ENCODE measurements around the gene ZFP90.
"Not testable (repeated sequence)": the region's sequence is repeated elsewhere in the genome, so short reads cannot be mapped to it uniquely, and the experiment has no call there.

The ZFP90 gene

DNA sequence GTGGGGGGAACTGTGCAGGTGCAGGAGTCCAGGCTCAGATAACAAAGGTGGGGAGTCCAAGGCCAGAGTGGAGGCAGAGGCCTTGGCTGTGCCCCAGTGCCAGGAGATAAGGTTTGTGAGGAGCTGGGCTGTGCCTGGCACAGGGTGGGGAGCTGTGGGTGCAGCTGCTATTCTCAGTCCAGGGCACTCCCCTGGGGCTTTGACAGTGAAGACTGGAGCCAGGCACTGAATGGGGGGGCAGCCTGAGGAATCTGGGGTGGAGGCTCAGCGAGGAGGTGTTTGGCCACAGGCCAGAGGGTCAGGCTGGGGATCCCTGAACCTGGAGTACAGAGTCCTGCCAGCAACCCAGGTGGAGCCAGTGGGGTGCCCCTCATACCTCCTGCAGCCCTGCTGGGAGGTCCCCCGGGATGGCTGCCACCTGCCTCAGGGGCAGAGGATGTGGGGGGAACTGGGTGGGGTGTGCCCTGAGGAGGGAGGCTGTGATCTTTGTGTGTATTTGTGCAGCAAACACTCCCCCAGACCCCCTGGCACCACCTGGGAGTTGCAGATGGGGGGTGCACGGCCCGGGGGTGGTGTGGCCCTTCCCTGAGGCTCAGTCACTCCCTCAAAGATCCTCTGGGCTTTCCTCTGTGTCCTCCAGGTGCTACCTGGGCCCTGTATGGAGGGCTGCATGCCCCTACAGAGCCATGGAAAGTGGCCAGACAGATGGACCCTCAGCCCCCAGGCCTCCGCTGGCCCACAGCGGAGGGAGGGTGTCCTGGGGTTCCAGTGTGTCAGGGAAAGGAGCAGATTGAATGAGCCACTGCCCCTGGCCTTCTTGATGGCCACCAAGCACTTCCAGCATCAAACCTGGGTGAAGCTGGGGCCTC lies 46.3 kb upstream of the ZFP90 start:
- no peak for DNase-seq (ENCODE audit: extremely low spot score)
- CTCF ChIA-PET, result no interaction called here
- POLR2A ChIA-PET, result no interaction called here
- TF ChIP-seq ARNT (IDR thresholded peaks at IDR 0.05), result no peak
- TF ChIP-seq, protein P1, sequence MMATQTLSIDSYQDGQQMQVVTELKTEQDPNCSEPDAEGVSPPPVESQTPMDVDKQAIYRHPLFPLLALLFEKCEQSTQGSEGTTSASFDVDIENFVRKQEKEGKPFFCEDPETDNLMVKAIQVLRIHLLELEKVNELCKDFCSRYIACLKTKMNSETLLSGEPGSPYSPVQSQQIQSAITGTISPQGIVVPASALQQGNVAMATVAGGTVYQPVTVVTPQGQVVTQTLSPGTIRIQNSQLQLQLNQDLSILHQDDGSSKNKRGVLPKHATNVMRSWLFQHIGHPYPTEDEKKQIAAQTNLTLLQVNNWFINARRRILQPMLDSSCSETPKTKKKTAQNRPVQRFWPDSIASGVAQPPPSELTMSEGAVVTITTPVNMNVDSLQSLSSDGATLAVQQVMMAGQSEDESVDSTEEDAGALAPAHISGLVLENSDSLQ (IDR thresholded peaks at IDR 0.05), result no peak
- no peak for TF ChIP-seq ELF4 (IDR thresholded peaks at IDR 0.05)
- no peak for TF ChIP-seq FOXM1 (IDR thresholded peaks at IDR 0.05; ENCODE audit: borderline replicate concordance)
- no peak for TF ChIP-seq TARDBP (IDR thresholded peaks at IDR 0.05)
- TF ChIP-seq LEF1 (IDR thresholded peaks at IDR 0.05; ENCODE audit: borderline replicate concordance), result no peak

DNA sequence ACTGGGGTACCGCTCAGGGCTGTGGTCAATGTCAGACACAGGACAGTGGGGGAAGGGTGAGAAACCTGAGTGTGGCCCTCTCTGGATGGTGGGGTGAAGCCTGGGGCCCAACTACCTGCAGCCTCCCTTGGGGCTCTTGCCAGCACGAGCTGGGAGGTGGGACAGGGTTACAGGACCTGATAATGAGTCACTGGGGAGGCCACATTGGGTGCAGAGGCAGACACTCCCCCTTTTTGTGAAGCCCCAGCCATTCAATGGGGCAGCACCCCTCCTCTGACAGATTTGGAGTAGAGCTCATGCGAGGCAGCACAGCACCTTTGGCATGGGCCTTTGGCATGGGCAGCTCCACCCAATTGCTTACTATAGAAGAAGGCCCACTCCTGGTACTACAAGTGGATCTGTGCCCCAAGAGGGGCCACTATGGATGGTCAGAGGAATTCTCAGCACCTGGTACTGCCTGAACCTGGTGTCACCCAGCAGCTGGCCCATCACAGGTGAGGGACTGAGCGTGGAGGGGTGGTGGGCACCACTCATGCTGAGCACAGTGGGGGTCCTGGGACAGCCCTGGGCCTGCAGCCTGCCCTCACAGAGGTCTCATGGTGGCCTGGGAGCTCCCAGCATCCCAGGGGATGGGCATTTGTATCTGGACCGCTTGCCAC lies 45.5 kb upstream of the ZFP90 start:
- no peak for TF ChIP-seq HDGF (IDR thresholded peaks at IDR 0.05; ENCODE audit: borderline replicate concordance)
- no peak for TF ChIP-seq SUZ12 (IDR thresholded peaks at IDR 0.05)
- TF ChIP-seq CTBP1 (IDR thresholded peaks at IDR 0.05; ENCODE audit: borderline replicate concordance), result no peak
- no peak for TF ChIP-seq FOXA1 (IDR thresholded peaks at IDR 0.05)
- TF ChIP-seq FOXK2 (IDR thresholded peaks at IDR 0.05), result no peak
- TF ChIP-seq TARDBP (IDR thresholded peaks at IDR 0.05), result no peak
- TF ChIP-seq, protein P1 (IDR thresholded peaks at IDR 0.05), result no peak
- TF ChIP-seq ELF4 (IDR thresholded peaks at IDR 0.05), result no peak
- DNase-seq (ENCODE audit: extremely low spot score), result no peak
- ChIA-PET POLR2A (no interaction called here), CTCF (no interaction called here)

DNA sequence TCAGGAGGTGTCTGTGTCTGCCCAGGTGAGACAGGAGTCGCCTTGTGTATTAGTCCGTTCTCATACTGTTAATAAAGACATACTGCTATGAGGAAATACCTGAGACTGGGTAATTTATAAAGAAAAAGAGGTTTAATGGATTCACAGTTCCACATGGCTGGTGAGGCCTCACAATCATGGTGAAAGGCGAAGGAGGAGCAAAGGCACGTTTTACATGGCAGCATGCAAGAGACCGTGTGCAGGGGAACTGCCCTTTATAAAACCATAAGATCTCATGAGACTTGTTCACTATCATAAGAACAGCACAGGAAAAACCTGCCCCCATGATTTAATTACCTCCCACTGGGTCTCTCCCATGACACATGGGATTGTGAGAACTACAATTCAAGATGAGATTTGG lies 44.8 kb upstream of the ZFP90 start:
- DNase-seq (ENCODE audit: extremely low spot score); POLR2A ChIA-PET: not testable (repeated sequence)
- CTCF ChIA-PET, result interaction anchor here (0.6 kb wide), 1 partner anchor 98 kb away, joined by 3 read pairs; no protein-coding TSS in a partner anchor

DNA sequence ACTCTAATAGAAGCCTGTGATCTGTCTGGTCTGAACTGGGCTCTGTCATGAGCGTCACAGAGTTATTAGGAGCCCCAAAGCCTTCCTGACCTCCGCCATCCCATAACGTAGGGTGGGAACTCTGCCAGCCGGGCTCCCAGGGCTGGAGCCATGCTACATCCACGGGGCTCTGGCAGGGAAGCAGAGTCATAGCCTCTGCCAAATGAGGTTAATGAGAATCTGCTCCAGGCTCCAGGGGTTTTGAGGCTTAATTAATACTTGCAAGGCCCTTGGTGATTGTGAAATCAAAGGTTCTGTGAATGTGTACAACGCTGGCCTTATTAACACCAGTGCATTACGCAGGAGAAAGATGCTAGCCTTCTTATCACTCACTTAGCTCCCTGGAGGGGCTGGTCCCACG lies 42.4 kb upstream of the ZFP90 start:
- no peak for DNase-seq (ENCODE audit: extremely low spot score)
- no peak for TF ChIP-seq ZNF384 (IDR thresholded peaks at IDR 0.05)
- TF ChIP-seq LEF1 (IDR thresholded peaks at IDR 0.05; ENCODE audit: borderline replicate concordance), result no peak
- TF ChIP-seq CTBP1 (IDR thresholded peaks at IDR 0.05; ENCODE audit: borderline replicate concordance), result no peak
- TF ChIP-seq SUZ12 (IDR thresholded peaks at IDR 0.05), result no peak
- no peak for TF ChIP-seq ELF4 (IDR thresholded peaks at IDR 0.05)
- TF ChIP-seq FOXK2 (IDR thresholded peaks at IDR 0.05), result no peak
- ChIA-PET CTCF (no interaction called here), POLR2A (no interaction called here)

DNA sequence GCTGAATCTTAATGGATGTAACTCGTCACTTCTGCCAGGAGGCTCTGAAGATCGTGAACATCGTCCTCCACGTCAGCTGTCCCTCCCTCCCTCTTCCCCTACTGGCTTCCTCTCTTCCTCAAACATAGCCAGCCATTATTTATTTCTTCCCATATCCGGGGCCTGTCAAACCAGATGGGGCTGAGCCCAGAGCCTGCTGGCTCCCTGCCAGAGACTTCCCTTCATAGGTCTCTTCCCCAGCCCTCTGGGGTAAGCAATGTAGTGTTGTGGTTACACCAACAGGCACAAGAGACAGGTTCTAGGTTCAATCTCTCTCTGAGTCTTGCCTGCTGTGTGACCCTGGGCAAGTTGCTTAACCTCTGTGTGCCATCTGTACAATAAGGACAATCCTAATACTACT lies 40.1 kb upstream of the ZFP90 start:
- CTCF ChIA-PET, result no interaction called here
- DNase-seq (ENCODE audit: extremely low spot score), result no peak
- POLR2A ChIA-PET, result no interaction called here
- TF ChIP-seq NFRKB (IDR thresholded peaks at IDR 0.05), result no peak
- no peak for TF ChIP-seq TARDBP (IDR thresholded peaks at IDR 0.05)
- no peak for TF ChIP-seq SP1 (IDR thresholded peaks at IDR 0.05)
- no peak for TF ChIP-seq ELF4 (IDR thresholded peaks at IDR 0.05)
- no peak for TF ChIP-seq CTBP1 (IDR thresholded peaks at IDR 0.05; ENCODE audit: borderline replicate concordance)
- no peak for TF ChIP-seq ZNF384 (IDR thresholded peaks at IDR 0.05)
- no peak for TF ChIP-seq BHLHE40 (IDR thresholded peaks at IDR 0.05; ENCODE audit: borderline replicate concordance)
- TF ChIP-seq SUZ12 (IDR thresholded peaks at IDR 0.05), result no peak
- no peak for TF ChIP-seq FOXA1 (IDR thresholded peaks at IDR 0.05)
- TF ChIP-seq L3MBTL2 (conservative IDR thresholded peaks at IDR 0.05), result no peak

DNA sequence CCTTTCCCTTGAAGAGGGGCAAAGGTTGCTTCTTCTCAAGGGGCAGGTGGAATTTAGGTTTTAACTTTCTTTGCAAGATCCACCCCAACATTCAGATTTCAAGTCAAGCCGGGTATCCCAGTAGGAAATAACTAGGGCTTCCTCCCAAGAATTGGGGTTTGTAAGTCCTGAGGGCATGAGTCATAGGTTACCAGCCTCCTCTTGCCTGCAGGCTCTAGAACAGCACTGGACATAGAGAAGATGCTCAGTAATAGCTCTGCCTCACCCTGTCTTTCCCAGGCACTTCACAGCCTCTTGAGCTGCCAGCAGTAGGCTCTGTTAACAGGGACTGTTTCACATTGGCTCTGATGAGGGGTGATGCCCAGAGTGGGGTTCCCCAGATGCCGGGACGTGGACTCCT lies 35.8 kb upstream of the ZFP90 start:
- ChIA-PET CTCF (no interaction called here), POLR2A (no interaction called here)
- DNase-seq (ENCODE audit: extremely low spot score), result no peak
- TF ChIP-seq L3MBTL2 (conservative IDR thresholded peaks at IDR 0.05), result no peak
- no peak for TF ChIP-seq FOXM1 (IDR thresholded peaks at IDR 0.05; ENCODE audit: borderline replicate concordance)
- TF ChIP-seq HDGF (IDR thresholded peaks at IDR 0.05; ENCODE audit: borderline replicate concordance), result no peak
- TF ChIP-seq BHLHE40 (IDR thresholded peaks at IDR 0.05; ENCODE audit: borderline replicate concordance), result no peak
- no peak for TF ChIP-seq CTBP1 (IDR thresholded peaks at IDR 0.05; ENCODE audit: borderline replicate concordance)
- no peak for TF ChIP-seq ZNF384 (IDR thresholded peaks at IDR 0.05)
- TF ChIP-seq SP1 (IDR thresholded peaks at IDR 0.05), result no peak
- no peak for TF ChIP-seq SUZ12 (IDR thresholded peaks at IDR 0.05)
- TF ChIP-seq FOXK2 (IDR thresholded peaks at IDR 0.05), result no peak
- no peak for TF ChIP-seq ARNT (IDR thresholded peaks at IDR 0.05)
- TF ChIP-seq, protein P1 (IDR thresholded peaks at IDR 0.05), result no peak
- no peak for TF ChIP-seq NFRKB (IDR thresholded peaks at IDR 0.05)
- no peak for TF ChIP-seq ELF4 (IDR thresholded peaks at IDR 0.05)
- TF ChIP-seq FOXA1 (IDR thresholded peaks at IDR 0.05), result no peak
- no peak for TF ChIP-seq LEF1 (IDR thresholded peaks at IDR 0.05; ENCODE audit: borderline replicate concordance)
- TF ChIP-seq TARDBP (IDR thresholded peaks at IDR 0.05), result no peak

All from HEK293T (cell line).